ENCODE results near the gene GNPTG.

GNPTG gene

DNA sequence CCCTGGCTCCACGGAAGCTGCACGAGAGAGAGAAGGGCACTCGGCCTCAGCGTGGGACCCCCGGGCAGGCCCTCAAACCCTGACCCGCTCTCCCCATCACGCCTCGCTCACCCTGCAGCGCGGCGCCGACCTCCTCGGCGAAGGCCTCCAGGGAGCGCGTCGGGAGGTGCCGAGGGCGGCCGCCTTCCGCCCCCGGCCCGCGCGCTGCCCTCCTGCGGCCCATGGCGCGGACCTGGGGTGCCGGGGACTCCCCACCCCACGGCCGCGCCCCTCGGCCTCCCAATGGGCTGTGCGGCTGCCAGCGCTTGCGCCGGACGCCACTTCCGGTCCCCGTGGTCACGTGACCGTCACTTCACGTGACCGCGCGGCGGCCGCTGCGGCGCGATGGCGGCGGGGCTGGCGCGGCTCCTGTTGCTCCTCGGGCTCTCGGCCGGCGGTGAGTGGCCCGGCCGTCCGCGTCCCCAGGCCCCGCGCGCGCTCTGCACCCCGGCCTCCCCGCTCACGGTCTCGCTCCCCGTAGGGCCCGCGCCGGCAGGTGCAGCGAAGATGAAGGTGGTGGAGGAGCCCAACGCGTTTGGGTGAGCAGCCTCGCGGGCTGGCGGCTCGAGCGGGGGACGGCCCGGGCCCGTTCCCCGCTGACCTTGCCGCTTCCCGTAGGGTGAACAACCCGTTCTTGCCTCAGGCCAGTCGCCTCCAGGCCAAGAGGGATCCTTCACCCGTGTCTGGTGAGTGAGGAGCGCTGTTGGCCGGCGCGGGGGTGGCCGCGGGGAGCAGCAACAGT, at the start of gene GNPTG, which contains the start of gene TSR3:
TSS of gene GNPTG (plus strand) at position 350 of the 781 bp plus-strand sequence. CDS start at position 385, 35 bp downstream.
TSS of gene TSR3 (minus strand) at position 297 of the 781 bp plus-strand sequence. CDS start at position 223, 74 bp downstream.
- peak in 1 of 2 experiments; percentile 6 for DNase-seq

DNA sequence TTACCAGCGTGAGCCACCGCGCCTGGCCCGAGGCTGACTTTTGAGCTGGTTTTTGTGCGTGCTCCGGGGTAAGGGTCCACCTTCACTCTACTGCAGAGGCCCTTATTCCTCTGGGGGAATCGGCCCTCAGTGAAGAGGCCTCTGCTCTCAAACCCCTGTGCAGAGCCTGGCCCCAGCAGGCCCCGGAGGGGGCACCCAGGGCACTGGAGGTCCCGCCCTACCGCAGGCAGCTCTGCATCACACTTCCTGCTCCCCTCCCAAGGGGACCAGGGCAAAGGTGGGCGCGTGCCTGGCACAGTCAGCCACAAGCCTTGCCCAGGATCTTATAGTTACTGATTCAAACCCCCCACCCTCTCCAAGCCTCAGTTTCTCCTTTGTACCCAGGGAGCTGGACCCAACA, 45.9 kb upstream of the GNPTG start:
- DNase-seq, result no peak

- DNase-seq, result no peak
Observed at GRCh38 chr16:1306334-1306733, 45.4 kb upstream of the GNPTG start.

DNA sequence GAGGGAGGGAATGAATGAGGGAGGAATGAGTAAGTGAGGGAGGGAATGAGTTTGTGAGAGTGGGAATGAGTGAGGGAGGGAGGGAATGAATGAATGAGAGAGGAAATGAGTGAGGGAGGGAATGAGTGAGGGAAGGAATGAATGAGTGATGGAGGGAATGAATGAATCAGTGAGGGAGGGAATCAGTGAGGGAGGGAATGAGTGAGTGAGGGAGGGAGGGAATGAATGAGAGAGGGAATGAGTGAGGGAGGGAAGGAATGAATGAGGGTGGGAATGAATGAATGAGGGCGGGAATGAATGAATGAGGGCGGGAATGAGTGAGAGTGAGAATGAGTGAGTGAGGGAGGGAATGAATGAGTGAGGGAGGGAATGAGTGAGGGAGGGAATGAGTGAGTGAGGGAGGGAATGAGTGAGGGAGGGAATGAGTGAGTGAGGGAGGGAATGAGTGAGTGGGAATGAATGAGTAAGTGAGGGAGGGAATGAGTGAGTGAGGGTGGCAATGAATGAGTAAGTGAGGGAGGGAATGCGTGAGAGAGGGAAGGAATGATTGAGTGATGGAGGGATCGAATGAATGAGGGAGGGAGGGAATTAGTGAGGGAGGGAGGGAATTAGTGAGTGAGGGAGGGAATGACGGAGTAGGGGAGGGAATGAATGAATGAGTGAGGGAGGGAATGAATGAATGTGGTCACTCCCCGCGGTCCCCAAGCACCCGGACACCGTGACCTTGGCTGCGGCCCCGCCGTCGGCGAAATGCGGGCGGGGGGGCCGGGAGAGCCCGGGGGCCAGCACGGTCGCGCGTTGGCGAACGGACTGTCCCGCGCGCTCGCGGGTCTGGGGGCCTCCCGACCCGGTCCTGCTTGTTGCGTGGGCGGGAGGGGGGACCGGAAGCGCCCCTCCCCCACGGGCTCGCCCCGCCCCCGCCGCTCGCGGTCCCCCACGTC, 43.4 kb upstream of the GNPTG start:
- no peak for DNase-seq

- peak; percentile 84 to 91 for DNase-seq
Observed at GRCh38 chr16:1308977-1309885, 42.5 kb upstream of the GNPTG start, which contains the start of gene UBE2I. UBE2I (plus strand) TSS chr16:1309636; CDS start chr16:1314031, 4,395 bp downstream.

- DNase-seq, result no peak
Observed at GRCh38 chr16:1309888-1310831, 41.6 kb upstream of the GNPTG start.

GRCh38 chr16:1310832-1311200, 40.9 kb upstream of the GNPTG start:
- no peak for DNase-seq

DNA sequence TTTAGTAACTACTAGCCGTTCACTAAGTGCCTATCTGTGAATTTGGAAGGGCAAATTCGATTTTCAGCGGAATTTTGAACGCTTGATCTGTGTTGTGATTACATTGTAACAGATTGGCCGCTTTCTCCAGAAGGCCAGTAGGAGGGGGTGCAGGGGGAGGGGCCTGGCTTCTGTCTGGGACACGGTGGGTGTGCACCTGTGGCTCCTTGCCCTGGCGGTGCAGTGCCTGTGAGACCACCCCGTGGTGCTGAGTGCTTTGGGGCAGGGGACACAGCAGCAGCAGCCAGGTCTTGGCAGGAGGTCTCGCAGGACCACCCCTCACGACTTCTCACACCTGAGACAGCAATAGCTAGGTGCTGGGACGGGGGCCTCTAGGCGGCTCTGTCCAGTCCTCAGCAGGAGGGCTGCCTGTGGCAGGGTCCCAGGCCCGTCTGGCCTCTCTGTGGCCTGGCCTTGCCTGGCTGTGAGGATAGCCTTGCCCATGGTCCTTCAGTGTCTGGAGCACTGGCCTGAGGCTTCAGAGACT, 40.5 kb upstream of the GNPTG start:
- no peak for DNase-seq

DNA sequence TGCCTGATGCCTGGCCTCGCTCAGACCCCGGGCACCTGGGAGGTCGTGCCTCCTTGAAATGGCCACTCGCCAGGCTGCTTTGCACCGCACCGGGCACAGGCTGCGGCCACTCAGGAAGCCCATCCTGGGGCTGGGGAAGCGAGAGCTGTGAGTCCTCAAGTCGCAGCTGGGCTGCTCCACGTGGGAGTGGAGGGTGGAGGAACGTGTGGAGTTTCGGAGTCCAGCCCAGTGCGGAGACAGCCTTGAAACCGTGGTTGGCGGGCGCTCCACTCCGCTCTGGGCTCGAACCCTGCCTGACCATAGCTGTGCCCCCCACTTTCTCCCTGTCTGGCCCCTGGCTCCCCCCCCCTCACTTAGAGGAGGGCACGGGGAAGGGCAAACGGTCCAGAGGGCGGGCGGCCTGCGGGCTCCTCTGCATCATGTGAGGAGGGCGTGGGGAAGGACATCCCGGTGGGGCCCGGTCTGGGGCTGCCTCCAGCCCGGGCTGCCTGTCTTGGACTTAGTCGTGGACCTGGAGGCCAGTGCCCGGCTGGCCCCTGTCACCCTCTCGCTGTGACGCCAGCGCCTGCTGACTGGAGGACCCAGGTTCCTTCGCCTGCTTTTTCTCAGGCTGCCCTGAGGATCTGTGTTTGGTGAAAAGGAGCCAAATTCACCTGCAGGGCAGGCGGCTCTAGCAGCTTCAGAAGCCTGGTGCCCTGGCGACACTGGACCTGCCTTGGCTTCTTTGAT, 39.8 kb upstream of the GNPTG start:
- DNase-seq, result no peak

GRCh38 chr16:1312467-1312816, 39.3 kb upstream of the GNPTG start:
- no peak for DNase-seq

DNA sequence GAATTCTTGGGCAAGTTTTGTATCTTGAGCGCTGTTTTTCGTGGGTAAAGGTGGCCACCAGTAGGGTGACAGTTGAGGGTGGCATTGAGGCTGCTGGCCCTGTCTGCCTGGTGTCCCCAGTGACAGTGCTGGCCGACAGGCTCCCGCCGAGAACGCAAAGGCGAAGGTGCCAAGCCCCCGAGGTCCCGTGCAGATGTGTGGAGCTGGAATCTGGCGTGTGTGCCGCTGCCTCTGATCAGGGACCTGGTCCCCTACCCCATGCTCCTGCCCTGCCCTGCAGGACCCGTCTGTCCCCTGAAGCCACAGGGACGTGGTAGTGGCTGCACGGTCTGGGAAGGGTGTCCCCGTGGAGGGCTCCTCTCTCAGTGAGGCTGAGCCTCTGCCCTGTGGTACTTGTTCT, 38.8 kb upstream of the GNPTG start:
- DNase-seq, result no peak

- no peak for DNase-seq
Observed at GRCh38 chr16:1313721-1314369, 37.9 kb upstream of the GNPTG start.

DNA sequence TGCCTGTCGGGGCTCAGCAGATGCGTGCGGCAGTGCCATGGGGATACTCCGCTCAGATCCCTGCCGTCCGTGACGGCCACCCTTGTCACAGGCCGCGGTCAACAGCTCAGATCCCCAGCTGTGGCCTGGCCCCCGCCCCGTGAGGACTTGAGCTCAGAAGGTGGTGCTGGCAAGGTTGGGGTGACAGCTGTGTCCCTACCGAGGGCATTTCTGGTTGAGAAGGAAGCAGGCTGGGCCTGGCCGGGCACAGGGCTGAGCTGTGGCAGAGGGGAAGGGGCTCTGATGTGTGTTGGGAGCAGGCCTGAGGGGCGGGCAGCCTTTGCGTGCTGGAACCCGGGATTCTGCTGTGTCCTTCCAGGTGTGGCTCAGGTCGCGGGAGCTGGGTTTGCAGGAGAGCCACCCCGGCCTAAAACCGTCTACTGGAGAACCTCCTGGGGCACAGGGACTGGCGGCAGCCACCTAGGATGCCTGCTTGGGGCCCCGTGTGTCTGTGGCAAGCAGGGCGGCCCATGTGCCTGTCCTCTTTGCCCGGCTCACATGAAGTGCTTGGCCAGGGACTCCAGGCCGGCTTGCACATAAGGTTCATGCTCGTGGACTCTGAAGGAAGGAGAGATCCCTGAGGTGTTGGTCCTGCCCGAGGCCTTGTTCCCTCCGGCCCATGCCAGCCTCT, 37.2 kb upstream of the GNPTG start:
- no peak for DNase-seq

DNA sequence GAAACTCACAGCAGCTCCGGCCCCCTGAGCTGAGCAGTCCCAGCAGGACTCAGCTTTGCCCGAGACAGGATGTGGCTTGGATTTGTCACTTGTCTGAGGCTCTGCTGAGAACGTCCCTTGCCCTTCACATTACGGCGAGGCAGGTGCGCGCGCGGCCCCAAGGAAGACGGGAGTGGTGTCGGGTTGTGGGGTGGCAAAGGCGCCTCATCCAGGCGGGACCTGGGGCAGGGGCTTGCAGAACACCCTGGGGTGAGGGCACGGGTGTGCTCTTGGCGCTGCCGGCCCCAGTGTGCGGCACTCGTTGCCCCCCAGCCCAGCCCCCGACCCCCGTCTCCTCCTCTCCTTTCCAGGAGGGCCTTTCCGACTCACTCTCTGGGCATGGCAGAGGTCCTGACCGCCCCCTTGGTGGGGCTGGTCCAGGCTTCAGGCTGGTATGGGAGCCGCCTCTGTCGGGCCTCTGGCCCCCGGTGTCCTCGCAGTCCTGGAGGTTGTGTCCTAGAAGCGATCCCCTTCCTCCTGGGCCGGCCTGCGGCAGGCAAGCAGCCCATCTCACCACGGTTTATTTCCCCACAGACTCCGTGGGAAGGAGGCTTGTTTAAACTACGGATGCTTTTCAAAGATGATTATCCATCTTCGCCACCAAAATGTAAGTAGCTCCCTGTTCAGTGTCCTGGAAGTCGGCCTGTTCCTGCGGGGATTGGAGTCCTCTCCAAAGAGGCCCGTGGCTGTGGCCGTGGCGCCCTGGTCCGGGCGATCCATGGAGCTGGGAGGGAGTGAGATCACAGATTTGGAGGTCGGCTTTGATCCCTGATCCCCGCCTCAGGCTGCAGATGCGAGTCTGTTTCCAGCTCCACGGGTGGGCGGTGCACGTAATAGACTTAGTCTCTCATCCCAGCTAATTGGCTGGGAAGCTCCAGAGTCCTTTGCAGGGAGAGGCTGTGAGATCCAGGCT, 36.4 kb upstream of the GNPTG start:
- no peak for DNase-seq

- DNase-seq, result no peak
Observed at GRCh38 chr16:1316033-1316405, 35.7 kb upstream of the GNPTG start.

DNA sequence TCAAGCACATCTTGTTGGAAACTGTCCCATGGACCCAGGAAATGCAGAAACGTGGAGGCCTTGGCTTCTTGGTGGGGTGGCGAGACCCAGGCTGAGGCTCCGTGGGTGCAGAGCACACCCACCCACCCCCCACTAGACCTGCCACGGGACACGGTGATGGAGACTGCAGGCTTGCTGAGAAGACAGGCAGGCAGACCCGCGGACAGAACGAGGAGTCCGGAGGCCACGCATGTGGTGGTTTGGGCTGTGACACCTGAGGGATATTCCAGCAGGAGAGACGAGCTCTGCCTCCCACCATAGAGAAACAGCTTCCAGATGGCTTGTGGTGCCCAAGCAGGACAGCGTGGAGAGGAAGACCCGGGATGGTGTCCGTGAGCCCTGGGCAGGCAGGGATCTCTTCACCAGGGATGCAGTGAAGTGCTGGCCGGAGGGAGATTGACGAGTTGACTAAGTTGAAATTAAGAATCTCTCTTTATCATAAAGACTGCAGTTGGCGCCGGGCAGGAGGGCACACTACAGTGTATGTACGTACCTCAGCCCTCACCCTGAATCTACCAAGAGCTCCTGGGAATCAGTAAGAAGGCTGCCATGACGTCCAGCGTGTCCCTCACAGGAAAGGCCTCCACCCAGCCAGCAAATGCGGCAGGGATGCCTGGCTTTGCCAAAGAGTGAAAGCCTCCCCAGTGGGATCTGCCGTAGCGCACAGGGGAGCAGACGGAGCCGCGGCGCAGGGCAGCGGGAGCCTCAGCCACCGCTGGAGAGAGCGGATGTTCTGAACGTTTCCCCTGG, 34.1 kb upstream of the GNPTG start:
- no peak for DNase-seq

DNA sequence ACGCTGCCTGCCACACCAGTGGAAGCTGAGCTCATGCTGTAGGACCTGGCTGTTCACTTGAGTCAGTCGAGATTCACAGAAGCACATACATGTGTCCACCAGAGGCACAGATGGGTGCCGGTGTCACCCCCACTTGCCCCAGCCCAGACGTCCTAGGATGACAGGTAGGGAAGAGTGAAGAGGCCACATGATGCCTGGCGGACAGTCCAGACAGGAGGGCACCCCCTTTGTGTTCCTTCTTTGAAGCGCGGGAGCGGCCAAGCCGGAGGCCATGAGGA, 33.5 kb upstream of the GNPTG start:
- no peak for DNase-seq

DNA sequence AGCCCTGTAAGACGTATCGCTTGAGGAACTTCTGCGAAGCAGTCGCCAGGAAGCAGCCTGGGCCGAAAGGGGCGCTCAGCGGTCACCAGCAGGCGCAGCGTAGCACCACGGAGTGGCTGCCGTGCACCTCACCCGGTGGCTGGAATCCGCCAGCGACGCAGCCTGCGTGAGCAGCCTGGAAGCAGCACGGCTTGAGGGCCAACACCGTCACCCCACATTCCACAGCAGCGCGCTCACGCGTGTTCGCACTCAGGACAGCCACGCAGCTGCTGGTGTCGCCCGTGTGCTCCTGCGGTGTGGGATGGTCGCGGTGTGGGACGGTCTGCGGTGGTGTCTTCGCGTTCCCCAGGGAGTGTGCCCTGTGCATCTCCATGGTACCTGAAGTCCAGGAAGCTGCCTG, 32.7 kb upstream of the GNPTG start:
- DNase-seq, result no peak

Measured in cerebellar nuclear complex (tissue), 1 donor.